SK-N-SH (cell line): ENCODE measurements around the gene SNX10. TPM values are rescaled to one million over a fixed set of nuclear protein-coding genes. Genes with fewer than 3 reads are reported as not detected.

Source experiments
- CTCF ChIA-PET: fragments of 300-600, 350-600 bp; formaldehyde crosslinking; extraction: SDS; loops from one replicate; lab custom pipeline; 2021; lab: Yijun Ruan, JAX
- POLR2A ChIA-PET: fragments of 350-600 bp; sonication (Branson Sonifier 250); formaldehyde crosslinking; extraction: SDS; loops from one replicate; lab custom pipeline; 2020; ENCODE audit warnings: antibody characterized with exemption, inconsistent platforms; lab: Yijun Ruan, JAX
- DNase-seq: peaks from one replicate; pipeline ENCODE4 v3.0.0; 2012
- H2AFZ ChIP-seq: fragments of 200-600 bp; sonication (generic); 2 replicates; pipeline ENCODE4 v1.8.1; 2016; ENCODE audit warnings: antibody characterized with exemption, mild to moderate bottlenecking, low read depth
- H3F3A ChIP-seq: fragments of 200-600 bp; sonication (generic); replicated peaks from 2 replicates; pipeline ENCODE3; 2016; ENCODE audit warnings: antibody characterized with exemption, mild to moderate bottlenecking; ENCODE audit not compliant: insufficient read depth
- H3K27ac ChIP-seq, 2 experiments: fragments of 200-500 bp in 1 of 2; fragments of 200-600 bp in 1 of 2; sonication (Bioruptor generic) in 1 of 2; sonication (generic), shearing (Covaris generic) in 1 of 2; 2 replicates each; pipeline versions ENCODE4 v1.5.1 to v1.6.1; 2014 to 2016; ENCODE audit warnings: low read depth in 2 of 2, inconsistent platforms in 1 of 2, low read length in 1 of 2, mild to moderate bottlenecking in 1 of 2, mixed read lengths in 1 of 2
- H3K27me3 ChIP-seq: fragments of 200-600 bp; sonication (generic), shearing (Covaris generic); 2 replicates; pipeline ENCODE4 v1.6.1; 2016; ENCODE audit warnings: mixed run types; ENCODE audit not compliant: insufficient read depth
- H3K36me3 ChIP-seq, 2 experiments: fragments of 200-500 bp in 1 of 2; fragments of 200-600 bp in 1 of 2; sonication (Bioruptor generic) in 1 of 2; sonication (generic) in 1 of 2; replicated peaks in 1 of 2; 2 replicates each; pipeline versions ENCODE3 to v1.5.1; 2014 to 2016; ENCODE audit warnings: low read length in 1 of 2, mild to moderate bottlenecking in 1 of 2; ENCODE audit not compliant: insufficient read depth in 2 of 2, control insufficient read depth in 1 of 2
- H3K4me1 ChIP-seq, 2 experiments: fragments of 200-500 bp in 1 of 2; fragments of 200-600 bp in 1 of 2; sonication (Bioruptor generic) in 1 of 2; sonication (generic), shearing (Covaris generic) in 1 of 2; 2 replicates each; pipeline versions ENCODE4 v1.5.1 to v1.6.1; 2014 to 2016; ENCODE audit warnings: low read depth in 1 of 2, low read length in 1 of 2, mixed run types in 1 of 2; ENCODE audit not compliant: insufficient read depth in 2 of 2, control insufficient read depth in 1 of 2
- H3K4me2 ChIP-seq: fragments of 200-600 bp; sonication (generic), shearing (Covaris generic); 2 replicates; pipeline ENCODE4 v1.6.1; 2017; ENCODE audit warnings: mixed run types
- H3K4me3 ChIP-seq, 2 experiments: fragments of 200-500 bp in 1 of 2; fragments of 200-600 bp in 1 of 2; sonication (Bioruptor generic) in 1 of 2; sonication (generic), shearing (Covaris generic) in 1 of 2; 2 replicates each; pipeline versions ENCODE4 v1.5.1 to v1.8.1; 2014 to 2016; ENCODE audit warnings: low read depth in 2 of 2, inconsistent platforms in 1 of 2, low read length in 1 of 2, mild to moderate bottlenecking in 1 of 2, mixed read lengths in 1 of 2, moderate library complexity in 1 of 2
- H3K79me2 ChIP-seq: fragments of 200-600 bp; sonication (generic); 2 replicates; pipeline ENCODE4 v1.8.1; 2017; ENCODE audit warnings: mild to moderate bottlenecking; ENCODE audit not compliant: insufficient read depth
- H3K9ac ChIP-seq: fragments of 200-600 bp; sonication (generic); 2 replicates; pipeline ENCODE4 v1.6.1; 2017; ENCODE audit warnings: mixed run types
- H3K9me2 ChIP-seq: fragments of 200-600 bp; sonication (generic); 2 replicates; pipeline ENCODE4 v1.6.1; 2017; ENCODE audit warnings: mixed run types
- H3K9me3 ChIP-seq: fragments of 200-600 bp; sonication (generic); 2 replicates; pipeline ENCODE4 v1.6.1; 2017; ENCODE audit warnings: mixed run types, mild to moderate bottlenecking, moderate library complexity
- H4K20me1 ChIP-seq: fragments of 200-600 bp; sonication (generic); 2 replicates; pipeline ENCODE4 v1.6.1; 2017; ENCODE audit warnings: mild to moderate bottlenecking, mixed run types; ENCODE audit not compliant: insufficient read depth
- CHD2 ChIP-seq: fragments of 150-350 bp; IDR thresholded peaks from 2 replicates; pipeline ENCODE4 v1.6.1; 2018; ENCODE audit warnings: low read length; ENCODE audit not compliant: partially characterized antibody
- ELF1 ChIP-seq: IDR thresholded peaks from 2 replicates; pipeline ENCODE4 v1.4.0; 2012
- EP300 ChIP-seq, 2 experiments: IDR thresholded peaks; 2 replicates each; pipeline versions ENCODE4 v1.4.0 to v1.6.1; 2012; ENCODE audit warnings: borderline replicate concordance in 1 of 2, low read depth in 1 of 2, low read length in 1 of 2
- EZH2phosphoT487 ChIP-seq: fragments of 200-600 bp; sonication (generic); IDR thresholded peaks from 2 replicates; pipeline ENCODE4 v1.6.1; 2017; ENCODE audit warnings: low read depth, mixed run types, mild to moderate bottlenecking, antibody characterized with exemption, moderate library complexity, borderline replicate concordance
- FOSL2 ChIP-seq: IDR thresholded peaks from 2 replicates; pipeline ENCODE4 v1.4.0; 2012; ENCODE audit warnings: low read depth, mild to moderate bottlenecking, moderate library complexity, borderline replicate concordance
- FOXJ3 ChIP-seq: sonication (generic); formaldehyde crosslinking; IDR thresholded peaks from 2 replicates; pipeline ENCODE4 v1.5.1; 2020; ENCODE audit warnings: mild to moderate bottlenecking, missing genetic modification reagents
- FOXM1 ChIP-seq: IDR thresholded peaks from 2 replicates; pipeline ENCODE4 v1.4.0; 2012; ENCODE audit warnings: low read depth, mild to moderate bottlenecking
- GABPA ChIP-seq: IDR thresholded peaks from 2 replicates; pipeline ENCODE4 v1.4.0; 2012; ENCODE audit warnings: low read depth, mild to moderate bottlenecking
- GATA2 ChIP-seq: sonication (generic); formaldehyde crosslinking; IDR thresholded peaks from 2 replicates; pipeline ENCODE4 v1.5.0; 2020; ENCODE audit warnings: mild to moderate bottlenecking, missing genetic modification reagents
- JUND ChIP-seq: IDR thresholded peaks from 2 replicates; pipeline ENCODE4 v1.4.0; 2012
- MEF2A ChIP-seq: IDR thresholded peaks from 2 replicates; pipeline ENCODE4 v1.4.0; 2012; ENCODE audit warnings: low read depth, borderline replicate concordance
- NFIC ChIP-seq: IDR thresholded peaks from 2 replicates; pipeline ENCODE4 v1.4.0; 2012; ENCODE audit warnings: borderline replicate concordance
- POLR2AphosphoS5 ChIP-seq: IDR thresholded peaks from 2 replicates; pipeline ENCODE4 v1.6.1; 2012; ENCODE audit warnings: low read depth, low read length
- RAD21 ChIP-seq: IDR thresholded peaks from 2 replicates; pipeline ENCODE4 v1.6.1; 2012; ENCODE audit warnings: mild to moderate bottlenecking, low read length
- RCOR1 ChIP-seq: fragments of 150-350 bp; IDR thresholded peaks from 2 replicates; pipeline ENCODE4 v1.6.1; 2017; ENCODE audit warnings: antibody characterized with exemption, low read length
- RXRA ChIP-seq: IDR thresholded peaks from 2 replicates; pipeline ENCODE4 v1.4.0; 2012; ENCODE audit warnings: low read depth, mild to moderate bottlenecking, borderline replicate concordance
- TAF1 ChIP-seq: IDR thresholded peaks from 2 replicates; pipeline ENCODE4 v1.6.1; 2012; ENCODE audit warnings: low read depth, mild to moderate bottlenecking, low read length, moderate library complexity, borderline replicate concordance
- TEAD4 ChIP-seq: IDR thresholded peaks from 2 replicates; pipeline ENCODE4 v1.4.0; 2012; ENCODE audit warnings: mild to moderate bottlenecking, borderline replicate concordance; ENCODE audit not compliant: insufficient read depth
- YY1 ChIP-seq: IDR thresholded peaks from 2 replicates; pipeline ENCODE4 v1.4.0; 2012; ENCODE audit warnings: low read depth, mild to moderate bottlenecking
- WGBS: methylation state at CpG from one replicate; pipeline ENCODE4 v1.1.6; 2017; ENCODE audit warnings: low lambda C conversion rate; 5-methylcytosine and 5-hydroxymethylcytosine counted together
- polyA plus RNA-seq, 3 experiments: library from polyadenylated mRNA; depleted of rRNA; stranded (reverse); fragments of >200 nt; gene quantifications; 2 replicates each; pipeline ENCODE4 v1.2.3, GENCODE V29; 2012
- TF ChIP-seq, protein P1 (sequence below): fragments of 150-350 bp; IDR thresholded peaks from 2 replicates; pipeline ENCODE4 v1.6.1; 2017; ENCODE audit warnings: antibody characterized with exemption, low read length, low read depth, borderline replicate concordance
- TF ChIP-seq, protein P2 (sequence below): fragments of 200-600 bp; sonication (generic); IDR thresholded peaks from 2 replicates; pipeline ENCODE4 v1.6.1; 2017; ENCODE audit warnings: antibody characterized with exemption, mild to moderate bottlenecking, moderate library complexity
- TF ChIP-seq, protein P3 (sequence below): IDR thresholded peaks from 2 replicates; pipeline ENCODE4 v1.4.0; 2012; ENCODE audit warnings: low read depth
- TF ChIP-seq, protein P4 (sequence below): IDR thresholded peaks from 2 replicates; pipeline ENCODE4 v1.4.0; 2012; ENCODE audit warnings: low read depth, borderline replicate concordance

The SNX10 gene
- polyA plus RNA-seq, 1 of the 3 experiments (the other 2 are of a cell fraction) = 0.02 TPM

DNA sequence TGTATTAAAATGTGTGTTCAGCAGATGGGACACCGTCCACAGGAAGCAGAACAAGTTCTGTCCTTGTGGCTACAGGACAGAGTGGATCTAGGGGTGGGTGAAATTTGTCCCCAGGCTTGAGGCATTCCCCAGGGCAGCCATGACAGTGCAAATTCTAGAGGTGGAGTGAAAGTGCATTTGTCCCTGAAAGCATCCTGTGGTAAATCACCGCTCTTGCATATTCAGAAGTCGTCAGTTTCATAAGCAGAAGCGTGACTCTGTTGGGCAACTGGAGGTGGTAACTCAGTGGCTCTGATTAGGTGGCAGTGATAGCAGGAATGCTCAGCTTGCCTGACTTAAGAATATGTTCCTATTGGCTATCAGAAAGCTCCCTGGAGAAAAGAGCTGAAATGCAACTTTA lies 96.6 kb downstream of the SNX10 start:
- Histone ChIP-seq H3K9me2 (no peaks in the 10 kb centered on the region), H3K27me3 (peaks cover 5% of the 10 kb centered on the region; the same call in 1 of the 2 replicates), H3K4me2 (no peak overlapping the region), H3K9ac (no peak overlapping the region), H3K79me2 (no peaks in the 10 kb centered on the region)
- DNase-seq = no peak
- TF ChIP-seq POLR2AphosphoS5 (no peak), JUND (no peak), CHD2 (no peak), TEAD4 (no peak), EZH2phosphoT487 (no peak), RXRA (no peak), RAD21 (no peak), RCOR1 (no peak), TAF1 (no peak), GABPA (no peak), YY1 (no peak), FOXJ3 (no peak)
- TF ChIP-seq, protein P1, sequence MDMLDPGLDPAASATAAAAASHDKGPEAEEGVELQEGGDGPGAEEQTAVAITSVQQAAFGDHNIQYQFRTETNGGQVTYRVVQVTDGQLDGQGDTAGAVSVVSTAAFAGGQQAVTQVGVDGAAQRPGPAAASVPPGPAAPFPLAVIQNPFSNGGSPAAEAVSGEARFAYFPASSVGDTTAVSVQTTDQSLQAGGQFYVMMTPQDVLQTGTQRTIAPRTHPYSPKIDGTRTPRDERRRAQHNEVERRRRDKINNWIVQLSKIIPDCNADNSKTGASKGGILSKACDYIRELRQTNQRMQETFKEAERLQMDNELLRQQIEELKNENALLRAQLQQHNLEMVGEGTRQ = no peak
- TF ChIP-seq, protein P2, sequence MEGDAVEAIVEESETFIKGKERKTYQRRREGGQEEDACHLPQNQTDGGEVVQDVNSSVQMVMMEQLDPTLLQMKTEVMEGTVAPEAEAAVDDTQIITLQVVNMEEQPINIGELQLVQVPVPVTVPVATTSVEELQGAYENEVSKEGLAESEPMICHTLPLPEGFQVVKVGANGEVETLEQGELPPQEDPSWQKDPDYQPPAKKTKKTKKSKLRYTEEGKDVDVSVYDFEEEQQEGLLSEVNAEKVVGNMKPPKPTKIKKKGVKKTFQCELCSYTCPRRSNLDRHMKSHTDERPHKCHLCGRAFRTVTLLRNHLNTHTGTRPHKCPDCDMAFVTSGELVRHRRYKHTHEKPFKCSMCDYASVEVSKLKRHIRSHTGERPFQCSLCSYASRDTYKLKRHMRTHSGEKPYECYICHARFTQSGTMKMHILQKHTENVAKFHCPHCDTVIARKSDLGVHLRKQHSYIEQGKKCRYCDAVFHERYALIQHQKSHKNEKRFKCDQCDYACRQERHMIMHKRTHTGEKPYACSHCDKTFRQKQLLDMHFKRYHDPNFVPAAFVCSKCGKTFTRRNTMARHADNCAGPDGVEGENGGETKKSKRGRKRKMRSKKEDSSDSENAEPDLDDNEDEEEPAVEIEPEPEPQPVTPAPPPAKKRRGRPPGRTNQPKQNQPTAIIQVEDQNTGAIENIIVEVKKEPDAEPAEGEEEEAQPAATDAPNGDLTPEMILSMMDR = no peak
- TF ChIP-seq, protein P3, sequence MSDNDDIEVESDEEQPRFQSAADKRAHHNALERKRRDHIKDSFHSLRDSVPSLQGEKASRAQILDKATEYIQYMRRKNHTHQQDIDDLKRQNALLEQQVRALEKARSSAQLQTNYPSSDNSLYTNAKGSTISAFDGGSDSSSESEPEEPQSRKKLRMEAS = no peak
- TF ChIP-seq, all 33 proteins: peak for 0
- H4K20me1 ChIP-seq = no peaks in the 10 kb centered on the region
- H3K9me3 ChIP-seq = no peaks in the 10 kb centered on the region
- no peaks in the 10 kb centered on the region for H3K4me1 ChIP-seq
- 49% methylated on average over 4 of the region's 4 CpGs for WGBS
- POLR2A ChIA-PET = no interaction called here
- no peaks in the 10 kb centered on the region for H3F3A ChIP-seq
- CTCF ChIA-PET = interaction anchor here (0.9 to 6.0 kb wide), 9 partner anchors 8 to 495 kb away, joined by 3 to 28 read pairs (median 6); no protein-coding TSS in a partner anchor
- no peak overlapping the region for H2AFZ ChIP-seq
- no peak overlapping the region for H3K4me3 ChIP-seq
- no peaks in the 10 kb centered on the region for H3K36me3 ChIP-seq
- no peak overlapping the region for H3K27ac ChIP-seq

DNA sequence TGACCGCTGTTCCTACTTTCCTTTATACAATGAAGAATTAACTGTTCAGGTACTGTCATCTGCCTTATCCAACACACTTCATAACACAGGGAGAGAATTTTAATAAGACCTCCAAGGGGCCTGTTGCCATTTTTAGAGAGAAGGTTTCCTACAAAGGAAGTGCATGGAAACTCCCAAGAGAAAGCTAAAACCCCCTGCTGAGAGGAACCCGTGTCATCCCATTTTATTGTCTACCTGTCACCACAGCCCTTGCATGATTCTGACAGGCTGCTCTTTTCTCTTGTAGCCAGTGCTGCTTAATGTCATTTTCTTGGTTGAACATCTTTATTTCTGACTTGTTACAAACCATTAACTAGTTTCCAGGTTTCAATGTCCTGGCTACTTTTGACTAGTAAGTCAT lies 98.4 kb downstream of the SNX10 start:
- CTCF ChIA-PET = interaction anchor here (0.8 to 6.0 kb wide), 11 partner anchors 9 to 497 kb away, joined by 3 to 28 read pairs (median 5); no protein-coding TSS in a partner anchor
- no peak overlapping the region for H2AFZ ChIP-seq
- no peaks in the 10 kb centered on the region for H3K79me2 ChIP-seq
- H3K36me3 ChIP-seq = no peaks in the 10 kb centered on the region
- H3K9me3 ChIP-seq = no peaks in the 10 kb centered on the region
- DNase-seq = no peak
- no peaks in the 10 kb centered on the region for H3K4me1 ChIP-seq
- H4K20me1 ChIP-seq = no peaks in the 10 kb centered on the region
- H3K9me2 ChIP-seq = no peaks in the 10 kb centered on the region
- no peak overlapping the region for H3K9ac ChIP-seq
- no peak overlapping the region for H3K4me2 ChIP-seq
- H3K27me3 ChIP-seq = peaks cover 5% of the 10 kb centered on the region; the same call in 1 of the 2 replicates
- 59% methylated on average over 2 of the region's 2 CpGs for WGBS
- POLR2A ChIA-PET = no interaction called here
- no peaks in the 10 kb centered on the region for H3F3A ChIP-seq
- no peak overlapping the region for H3K27ac ChIP-seq
- no peak overlapping the region for H3K4me3 ChIP-seq
- TF ChIP-seq YY1 (no peak), FOXM1 (no peak), ELF1 (no peak), MEF2A (no peak), EZH2phosphoT487 (no peak), NFIC (no peak), RXRA (no peak), FOSL2 (no peak), GATA2 (CRISPR knock-in tag) (no peak), EP300 (IDR thresholded peaks at IDR 0.05; ENCODE audit: borderline replicate concordance in 1 of 2, low read depth in 1 of 2, low read length in 1 of 2) (no peak)
- TF ChIP-seq, protein P2 = no peak
- TF ChIP-seq, protein P4, sequence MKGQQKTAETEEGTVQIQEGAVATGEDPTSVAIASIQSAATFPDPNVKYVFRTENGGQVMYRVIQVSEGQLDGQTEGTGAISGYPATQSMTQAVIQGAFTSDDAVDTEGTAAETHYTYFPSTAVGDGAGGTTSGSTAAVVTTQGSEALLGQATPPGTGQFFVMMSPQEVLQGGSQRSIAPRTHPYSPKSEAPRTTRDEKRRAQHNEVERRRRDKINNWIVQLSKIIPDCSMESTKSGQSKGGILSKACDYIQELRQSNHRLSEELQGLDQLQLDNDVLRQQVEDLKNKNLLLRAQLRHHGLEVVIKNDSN = no peak
